CD4-positive, alpha-beta T cell (primary cell): ENCODE measurements around the gene WARS2. TPM values are rescaled to one million over a fixed set of nuclear protein-coding genes. Genes with fewer than 3 reads are reported as not detected.

Experiments used
- ATAC-seq: fragments of 200-7000 bp; cut with Tn5 transposase; one replicate; pipeline ENCODE4 v1.10.0; 2022; ENCODE audit warnings: mild to moderate bottlenecking; ENCODE audit not compliant: poor library complexity
- CTCF ChIA-PET: fragments of 350-600 bp; sonication (Branson Sonifier 250); formaldehyde crosslinking; loops from one replicate; lab custom pipeline; 2021; ENCODE audit warnings: antibody characterized with exemption, inconsistent platforms; lab: Charles Lee
- POLR2A ChIA-PET: fragments of 350-600 bp; sonication (Branson Sonifier 250); formaldehyde crosslinking; loops from one replicate; lab custom pipeline; 2021; ENCODE audit warnings: antibody characterized with exemption, inconsistent platforms; lab: Charles Lee
- DNase-seq, 14 experiments: peaks; one replicate each; pipeline ENCODE4 v3.0.0-alpha.2; 2013 to 2020; ENCODE audit warnings: mixed read lengths in 2 of 14
- H3K27ac ChIP-seq, 2 donors: one replicate each; pipeline versions ENCODE4 v1.5.1 to v1.7.0; 2013; ENCODE audit warnings: low read length in 2 of 2, low read depth in 1 of 2, mild to moderate bottlenecking in 1 of 2
- H3K27me3 ChIP-seq, 2 experiments: 1 replicate in 1 of 2; 2 replicates in 1 of 2; pipeline versions ENCODE4 v1.6.1 to v1.7.0; 2013; ENCODE audit warnings: low read length in 2 of 2, control low read depth in 1 of 2, mild to moderate bottlenecking in 1 of 2, moderate library complexity in 1 of 2; ENCODE audit not compliant: insufficient read depth in 2 of 2, control insufficient read depth in 1 of 2
- H3K36me3 ChIP-seq: one replicate; pipeline ENCODE4 v1.6.1; 2013; ENCODE audit warnings: low read length, control low read depth; ENCODE audit not compliant: insufficient read depth
- H3K4me1 ChIP-seq: one replicate; pipeline ENCODE4 v1.6.1; 2013; ENCODE audit warnings: low read length, control low read depth; ENCODE audit not compliant: insufficient read depth
- H3K4me3 ChIP-seq: one replicate; pipeline ENCODE4 v1.5.1; 2013; ENCODE audit warnings: mild to moderate bottlenecking, low read length, moderate library complexity
- H3K9me3 ChIP-seq, 2 experiments: 1 replicate in 1 of 2; 2 replicates in 1 of 2; pipeline versions ENCODE4 v1.6.1 to v1.7.0; 2013; ENCODE audit warnings: low read length in 2 of 2, mild to moderate bottlenecking in 2 of 2, control low read depth in 1 of 2, moderate library complexity in 1 of 2; ENCODE audit not compliant: control insufficient read depth in 1 of 2, insufficient read depth in 1 of 2
- H3K27ac Mint-ChIP-seq: one replicate; pipeline ENCODE4 v1.8.0; 2020; ENCODE audit warnings: mixed read lengths
- H3K27me3 Mint-ChIP-seq: one replicate; pipeline ENCODE4 v1.8.0; 2021; ENCODE audit warnings: mixed read lengths
- H3K36me3 Mint-ChIP-seq: one replicate; pipeline ENCODE4 v1.8.0; 2021; ENCODE audit warnings: low read depth, mixed read lengths
- H3K4me1 Mint-ChIP-seq: one replicate; pipeline ENCODE4 v1.8.0; 2021; ENCODE audit warnings: low read depth, mixed read lengths
- H3K4me3 Mint-ChIP-seq: one replicate; pipeline ENCODE4 v1.8.0; 2020; ENCODE audit warnings: mild to moderate bottlenecking, mixed read lengths
- H3K9me3 Mint-ChIP-seq: one replicate; pipeline ENCODE4 v1.8.0; 2020; ENCODE audit warnings: mixed read lengths
- intact Hi-C, 2 experiments: fragments of 100-400 bp; cut with DNase I in 1 of 2; cut with micrococcal nuclease in 1 of 2; formaldehyde crosslinking; loops; one replicate each; pipeline versions ENCODE4 v1.15.1 to v1.9.0; 2023 to 2025; cut with DNase I, micrococcal nuclease
- total RNA-seq, 174 experiments: library from RNA in 2 of 174; stranded (reverse) in 2 of 174; gene quantifications; one replicate each; pipeline ENCODE4 v1.2.3 and lab custom pipeline; 2021 to 2026
- TF ChIP-seq, protein P1 (sequence below): fragments of 200-600 bp; IDR thresholded peaks from one replicate; pipeline ENCODE4 v1.8.0; 2022; ENCODE audit warnings: antibody characterized with exemption, mild to moderate bottlenecking

Gene WARS2
- total RNA-seq, 2 experiments from 2014 or later = 15.8 to 16.5 TPM

GRCh38 chr1:119002028-119002686 is 138.3 kb downstream of the WARS2 start:
- H3K27ac Mint-ChIP-seq = no peak overlapping the region
- POLR2A ChIA-PET = no interaction called here
- intact Hi-C loops = no loop called here
- DNase-seq (peak in 2 of 14 experiments; percentile 16 to 28), ATAC-seq (no peak)
- peaks cover 4% of the 10 kb centered on the region for H3K4me1 Mint-ChIP-seq
- no peak overlapping the region for H3K4me3 ChIP-seq
- H3K27me3 ChIP-seq = peaks cover 76 to 93% of the 10 kb centered on the region in 2 experiments
- CTCF ChIA-PET = no interaction called here
- no peaks in the 10 kb centered on the region for H3K36me3 ChIP-seq
- peaks cover 7 to 69% of the 10 kb centered on the region in 2 experiments for H3K9me3 ChIP-seq
- no peaks in the 10 kb centered on the region for H3K36me3 Mint-ChIP-seq
- H3K4me1 ChIP-seq = peaks cover 14% of the 10 kb centered on the region
- peaks cover 89% of the 10 kb centered on the region for H3K27me3 Mint-ChIP-seq
- no peak overlapping the region for H3K4me3 Mint-ChIP-seq
- H3K9me3 Mint-ChIP-seq = peaks cover 3% of the 10 kb centered on the region
- TF ChIP-seq, protein P1, sequence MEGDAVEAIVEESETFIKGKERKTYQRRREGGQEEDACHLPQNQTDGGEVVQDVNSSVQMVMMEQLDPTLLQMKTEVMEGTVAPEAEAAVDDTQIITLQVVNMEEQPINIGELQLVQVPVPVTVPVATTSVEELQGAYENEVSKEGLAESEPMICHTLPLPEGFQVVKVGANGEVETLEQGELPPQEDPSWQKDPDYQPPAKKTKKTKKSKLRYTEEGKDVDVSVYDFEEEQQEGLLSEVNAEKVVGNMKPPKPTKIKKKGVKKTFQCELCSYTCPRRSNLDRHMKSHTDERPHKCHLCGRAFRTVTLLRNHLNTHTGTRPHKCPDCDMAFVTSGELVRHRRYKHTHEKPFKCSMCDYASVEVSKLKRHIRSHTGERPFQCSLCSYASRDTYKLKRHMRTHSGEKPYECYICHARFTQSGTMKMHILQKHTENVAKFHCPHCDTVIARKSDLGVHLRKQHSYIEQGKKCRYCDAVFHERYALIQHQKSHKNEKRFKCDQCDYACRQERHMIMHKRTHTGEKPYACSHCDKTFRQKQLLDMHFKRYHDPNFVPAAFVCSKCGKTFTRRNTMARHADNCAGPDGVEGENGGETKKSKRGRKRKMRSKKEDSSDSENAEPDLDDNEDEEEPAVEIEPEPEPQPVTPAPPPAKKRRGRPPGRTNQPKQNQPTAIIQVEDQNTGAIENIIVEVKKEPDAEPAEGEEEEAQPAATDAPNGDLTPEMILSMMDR = no peak
- H3K27ac ChIP-seq = no peak overlapping the region

GRCh38 chr1:119001181-119002027 is 139.0 kb downstream of the WARS2 start:
- H3K36me3 Mint-ChIP-seq = no peaks in the 10 kb centered on the region
- H3K27ac Mint-ChIP-seq = no peak overlapping the region
- H3K9me3 Mint-ChIP-seq = peaks cover 3% of the 10 kb centered on the region
- peaks cover 91% of the 10 kb centered on the region for H3K27me3 Mint-ChIP-seq
- DNase-seq = no peak
- intact Hi-C loops = no loop called here
- CTCF ChIA-PET = no interaction called here
- no peaks in the 10 kb centered on the region for H3K36me3 ChIP-seq
- no peak overlapping the region for H3K4me3 Mint-ChIP-seq
- peaks cover 7 to 63% of the 10 kb centered on the region in 2 experiments for H3K9me3 ChIP-seq
- ATAC-seq = no peak
- TF ChIP-seq, protein P1 = no peak
- peaks cover 73 to 93% of the 10 kb centered on the region in 2 experiments for H3K27me3 ChIP-seq
- H3K27ac ChIP-seq = no peak overlapping the region
- POLR2A ChIA-PET = no interaction called here
- no peak overlapping the region for H3K4me3 ChIP-seq
- peaks cover 4% of the 10 kb centered on the region for H3K4me1 Mint-ChIP-seq
- peaks cover 14% of the 10 kb centered on the region for H3K4me1 ChIP-seq

GRCh38 chr1:119000371-119001180 is 139.9 kb downstream of the WARS2 start:
- ChIA-PET POLR2A (no interaction called here), CTCF (no interaction called here)
- peaks cover 2 to 59% of the 10 kb centered on the region in 2 experiments for H3K9me3 ChIP-seq
- H3K36me3 ChIP-seq = no peaks in the 10 kb centered on the region
- TF ChIP-seq, protein P1 = no peak
- no peak for DNase-seq
- H3K27ac ChIP-seq = no peak overlapping the region
- intact Hi-C loops = no loop called here
- H3K4me3 Mint-ChIP-seq = no peak overlapping the region
- H3K36me3 Mint-ChIP-seq = no peaks in the 10 kb centered on the region
- no peak overlapping the region for H3K27ac Mint-ChIP-seq
- peaks cover 4% of the 10 kb centered on the region for H3K4me1 Mint-ChIP-seq
- H3K27me3 ChIP-seq = peaks cover 73 to 93% of the 10 kb centered on the region in 2 experiments
- H3K4me1 ChIP-seq = peaks cover 14% of the 10 kb centered on the region
- peaks cover 91% of the 10 kb centered on the region for H3K27me3 Mint-ChIP-seq
- H3K9me3 Mint-ChIP-seq = peaks cover under 1% of the 10 kb centered on the region
- ATAC-seq = no peak
- H3K4me3 ChIP-seq = no peak overlapping the region
